HepG2 (cell line): ENCODE results near the gene NFATC2.

Experiments
- CBFB ChIP-seq: sonication (generic); formaldehyde crosslinking; IDR thresholded peaks from 2 replicates; pipeline ENCODE4 v1.4.0; 2020; ENCODE audit warnings: missing genetic modification reagents
- CERS6 ChIP-seq: sonication (generic); formaldehyde crosslinking; IDR thresholded peaks from 2 replicates; pipeline ENCODE4 v1.5.0; 2020; ENCODE audit warnings: missing genetic modification reagents
- HDAC6 ChIP-seq: fragments of 200-600 bp; sonication (generic); IDR thresholded peaks from 2 replicates; pipeline ENCODE4 v1.7.0; 2017; ENCODE audit warnings: mild to moderate bottlenecking, antibody characterized with exemption, low read length, low read depth
- SALL1 ChIP-seq: sonication (generic); formaldehyde crosslinking; IDR thresholded peaks from 2 replicates; pipeline ENCODE4 v1.8.0; 2022; ENCODE audit warnings: mild to moderate bottlenecking, missing genetic modification reagents
- ZBTB2 ChIP-seq: sonication (generic); formaldehyde crosslinking; IDR thresholded peaks from 2 replicates; pipeline ENCODE4 v1.8.0; 2022; ENCODE audit warnings: low read depth, missing genetic modification reagents
- ZKSCAN1 ChIP-seq: fragments of 150-350 bp; IDR thresholded peaks from 2 replicates; pipeline ENCODE4 v1.6.1; 2014; ENCODE audit warnings: low read length
- ZNF441 ChIP-seq: sonication (generic); formaldehyde crosslinking; IDR thresholded peaks from 2 replicates; pipeline ENCODE4 v1.7.0; 2021; ENCODE audit warnings: missing genetic modification reagents, borderline replicate concordance
- TF ChIP-seq, protein P1 (sequence below): sonication (generic); formaldehyde crosslinking; conservative IDR thresholded peaks from 2 replicates; pipeline ENCODE4 v1.5.0; 2020; ENCODE audit warnings: missing genetic modification reagents
- TF ChIP-seq, protein P2 (sequence below): sonication (generic); formaldehyde crosslinking; IDR thresholded peaks from 2 replicates; pipeline ENCODE4 v1.8.0; 2023; ENCODE audit warnings: mild to moderate bottlenecking, missing genetic modification reagents

DNA sequence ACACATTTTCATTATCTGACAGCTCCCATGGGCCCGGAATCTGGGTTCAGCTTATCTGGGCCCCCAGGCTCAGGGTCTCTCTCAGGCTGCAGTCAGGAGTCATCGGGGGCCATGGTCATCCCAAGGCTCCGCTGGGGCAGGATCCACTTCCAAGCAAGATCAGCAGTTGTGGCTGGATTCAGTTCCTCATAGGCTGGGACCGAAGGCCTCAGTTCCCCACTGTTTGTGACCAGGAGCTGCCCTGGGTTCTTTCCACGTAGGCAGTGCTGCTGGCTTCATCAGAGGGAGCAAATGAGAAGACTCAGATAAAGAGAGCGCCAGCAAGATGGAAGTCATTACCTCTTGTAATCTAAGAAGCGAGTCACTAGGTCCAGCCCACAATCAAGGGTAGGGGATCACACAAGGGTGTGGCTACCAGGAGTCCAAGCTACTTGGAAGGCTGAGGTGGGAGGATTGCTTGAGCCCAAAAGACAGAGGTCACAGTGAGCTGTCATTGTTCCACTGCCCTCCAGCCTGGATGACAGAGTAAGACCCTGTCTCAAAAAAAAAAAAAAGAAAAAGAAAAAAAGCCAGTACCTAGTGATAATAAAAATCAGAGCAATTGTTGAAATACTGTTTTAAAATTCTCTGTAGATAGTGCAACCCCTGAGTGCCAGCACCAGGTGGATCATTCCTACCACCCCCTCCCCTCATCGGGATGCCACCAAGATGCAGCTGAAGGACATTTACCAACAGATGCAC is 162.7 kb downstream of the NFATC2 start:
- TF ChIP-seq, protein P1, sequence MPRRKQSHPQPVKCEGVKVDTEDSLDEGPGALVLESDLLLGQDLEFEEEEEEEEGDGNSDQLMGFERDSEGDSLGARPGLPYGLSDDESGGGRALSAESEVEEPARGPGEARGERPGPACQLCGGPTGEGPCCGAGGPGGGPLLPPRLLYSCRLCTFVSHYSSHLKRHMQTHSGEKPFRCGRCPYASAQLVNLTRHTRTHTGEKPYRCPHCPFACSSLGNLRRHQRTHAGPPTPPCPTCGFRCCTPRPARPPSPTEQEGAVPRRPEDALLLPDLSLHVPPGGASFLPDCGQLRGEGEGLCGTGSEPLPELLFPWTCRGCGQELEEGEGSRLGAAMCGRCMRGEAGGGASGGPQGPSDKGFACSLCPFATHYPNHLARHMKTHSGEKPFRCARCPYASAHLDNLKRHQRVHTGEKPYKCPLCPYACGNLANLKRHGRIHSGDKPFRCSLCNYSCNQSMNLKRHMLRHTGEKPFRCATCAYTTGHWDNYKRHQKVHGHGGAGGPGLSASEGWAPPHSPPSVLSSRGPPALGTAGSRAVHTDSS (CRISPR knock-in tag): no peak
- TF ChIP-seq SALL1 (CRISPR knock-in tag) (no peak), ZKSCAN1 (no peak), ZBTB2 (CRISPR knock-in tag) (no peak), CBFB (CRISPR knock-in tag) (no peak), HDAC6 (no peak), ZNF441 (CRISPR knock-in tag) (no peak), CERS6 (no peak)
- TF ChIP-seq, protein P2, sequence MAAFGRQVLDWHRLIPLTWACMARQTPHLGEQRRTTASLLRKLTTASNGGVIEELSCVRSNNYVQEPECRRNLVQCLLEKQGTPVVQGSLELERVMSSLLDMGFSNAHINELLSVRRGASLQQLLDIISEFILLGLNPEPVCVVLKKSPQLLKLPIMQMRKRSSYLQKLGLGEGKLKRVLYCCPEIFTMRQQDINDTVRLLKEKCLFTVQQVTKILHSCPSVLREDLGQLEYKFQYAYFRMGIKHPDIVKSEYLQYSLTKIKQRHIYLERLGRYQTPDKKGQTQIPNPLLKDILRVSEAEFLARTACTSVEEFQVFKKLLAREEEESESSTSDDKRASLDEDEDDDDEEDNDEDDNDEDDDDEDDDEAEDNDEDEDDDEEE (CRISPR knock-in tag): no peak
